ENCODE results near the gene NBPF3.

DNA sequence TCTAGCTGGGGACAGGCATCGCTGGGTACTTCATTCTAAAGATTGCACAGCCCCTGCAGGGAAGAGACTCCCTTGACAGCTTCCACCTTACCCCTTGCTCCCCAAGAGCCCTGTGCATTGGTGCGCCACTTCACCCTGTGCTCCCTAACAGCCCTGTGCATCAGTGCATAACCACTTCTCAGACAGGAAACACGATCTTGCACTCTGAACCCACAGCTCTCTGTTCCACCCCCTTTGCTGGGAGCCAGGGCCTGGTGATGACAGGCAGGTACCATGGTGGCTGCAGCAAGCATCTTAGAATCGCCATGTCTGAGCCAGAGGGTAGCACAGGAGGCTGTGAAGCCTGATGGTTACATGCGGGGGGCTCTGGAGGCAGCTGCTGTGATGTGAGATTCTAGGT lies 74.3 kb downstream of the NBPF3 start:
- TF ChIP-seq CTCF (conservative IDR thresholded peaks at IDR 0.05; ENCODE audit: low read depth in 2 of 2): no peak
- no peak for TF ChIP-seq REST (IDR thresholded peaks at IDR 0.05; ENCODE audit: unreplicated experiment)
- TF ChIP-seq EZH2 (IDR thresholded peaks at IDR 0.05; ENCODE audit: low read depth, unreplicated experiment): no peak
- TF ChIP-seq POLR2AphosphoS5 (IDR thresholded peaks at IDR 0.05; ENCODE audit: low read depth): no peak
